ENCODE measurements around the gene ACP6.

DNA sequence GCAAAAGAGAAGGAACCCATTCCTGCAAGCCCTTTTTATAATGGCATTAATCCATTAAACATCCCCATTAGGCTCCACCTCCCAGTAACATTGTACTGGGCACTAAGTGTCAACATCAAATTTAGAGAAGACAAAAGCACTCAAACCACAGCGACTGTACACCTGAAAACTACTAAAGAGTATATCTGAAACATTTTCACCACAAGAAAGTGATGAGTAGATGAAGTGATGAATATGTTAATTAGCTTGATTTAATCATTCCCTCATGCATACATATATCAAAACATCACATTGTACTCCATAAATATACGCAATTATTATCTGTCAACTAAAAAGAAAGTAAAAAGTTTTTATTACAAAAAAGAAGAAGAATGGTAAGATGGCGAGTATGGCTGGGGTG, 26.4 kb downstream of the ACP6 start:
- TF ChIP-seq EHMT2 (IDR thresholded peaks at IDR 0.05; ENCODE audit: low read depth) (no peak), POLR2A (IDR thresholded peaks at IDR 0.05; ENCODE audit: low read length) (no peak), PHF8 (IDR thresholded peaks at IDR 0.05; ENCODE audit: borderline replicate concordance, low read depth) (no peak), HOXA7 (CRISPR knock-in tag; IDR thresholded peaks at IDR 0.05) (no peak), SMC3 (IDR thresholded peaks at IDR 0.05) (no peak), MYC (IDR thresholded peaks at IDR 0.05; ENCODE audit: borderline replicate concordance, low read length) (no peak), CEBPB (IDR thresholded peaks at IDR 0.05) (no peak), ZFP36 (IDR thresholded peaks at IDR 0.05; ENCODE audit: borderline replicate concordance, partially characterized antibody) (no peak), GATA3 (IDR thresholded peaks at IDR 0.05; ENCODE audit: borderline replicate concordance) (no peak), ESRRA (IDR thresholded peaks at IDR 0.05; ENCODE audit: borderline replicate concordance, low read length) (no peak), HOXB13 (CRISPR knock-in tag; IDR thresholded peaks at IDR 0.05; ENCODE audit: low read depth) (no peak)
- TF ChIP-seq, protein P1, sequence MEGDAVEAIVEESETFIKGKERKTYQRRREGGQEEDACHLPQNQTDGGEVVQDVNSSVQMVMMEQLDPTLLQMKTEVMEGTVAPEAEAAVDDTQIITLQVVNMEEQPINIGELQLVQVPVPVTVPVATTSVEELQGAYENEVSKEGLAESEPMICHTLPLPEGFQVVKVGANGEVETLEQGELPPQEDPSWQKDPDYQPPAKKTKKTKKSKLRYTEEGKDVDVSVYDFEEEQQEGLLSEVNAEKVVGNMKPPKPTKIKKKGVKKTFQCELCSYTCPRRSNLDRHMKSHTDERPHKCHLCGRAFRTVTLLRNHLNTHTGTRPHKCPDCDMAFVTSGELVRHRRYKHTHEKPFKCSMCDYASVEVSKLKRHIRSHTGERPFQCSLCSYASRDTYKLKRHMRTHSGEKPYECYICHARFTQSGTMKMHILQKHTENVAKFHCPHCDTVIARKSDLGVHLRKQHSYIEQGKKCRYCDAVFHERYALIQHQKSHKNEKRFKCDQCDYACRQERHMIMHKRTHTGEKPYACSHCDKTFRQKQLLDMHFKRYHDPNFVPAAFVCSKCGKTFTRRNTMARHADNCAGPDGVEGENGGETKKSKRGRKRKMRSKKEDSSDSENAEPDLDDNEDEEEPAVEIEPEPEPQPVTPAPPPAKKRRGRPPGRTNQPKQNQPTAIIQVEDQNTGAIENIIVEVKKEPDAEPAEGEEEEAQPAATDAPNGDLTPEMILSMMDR (IDR thresholded peaks at IDR 0.05) = no peak
- TF ChIP-seq, protein P2, sequence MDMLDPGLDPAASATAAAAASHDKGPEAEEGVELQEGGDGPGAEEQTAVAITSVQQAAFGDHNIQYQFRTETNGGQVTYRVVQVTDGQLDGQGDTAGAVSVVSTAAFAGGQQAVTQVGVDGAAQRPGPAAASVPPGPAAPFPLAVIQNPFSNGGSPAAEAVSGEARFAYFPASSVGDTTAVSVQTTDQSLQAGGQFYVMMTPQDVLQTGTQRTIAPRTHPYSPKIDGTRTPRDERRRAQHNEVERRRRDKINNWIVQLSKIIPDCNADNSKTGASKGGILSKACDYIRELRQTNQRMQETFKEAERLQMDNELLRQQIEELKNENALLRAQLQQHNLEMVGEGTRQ (IDR thresholded peaks at IDR 0.05) = no peak
- TF ChIP-seq, protein P3, sequence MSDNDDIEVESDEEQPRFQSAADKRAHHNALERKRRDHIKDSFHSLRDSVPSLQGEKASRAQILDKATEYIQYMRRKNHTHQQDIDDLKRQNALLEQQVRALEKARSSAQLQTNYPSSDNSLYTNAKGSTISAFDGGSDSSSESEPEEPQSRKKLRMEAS (IDR thresholded peaks at IDR 0.05) = no peak
